ENCODE results near the gene CFAP65.

The CFAP65 gene

GRCh38 chr2:219041252-219041651 is at the start of gene CFAP65:
TSS of gene CFAP65 (minus strand) at chr2:219041516. CDS start at chr2:219039048, 2,468 bp downstream.
- peak in 43 of 56 donors; percentile 9 to 76 (median 36) for DNase-seq

- no peak for DNase-seq
Measured at GRCh38 chr2:219090436-219091299, 49.4 kb upstream of the CFAP65 start.

- no peak for DNase-seq
Measured at GRCh38 chr2:219089330-219089729, 48.0 kb upstream of the CFAP65 start.

- DNase-seq = no peak
Measured at GRCh38 chr2:219087848-219088247, 46.5 kb upstream of the CFAP65 start.

- no peak for DNase-seq
Measured at GRCh38 chr2:219087361-219087760, 46.0 kb upstream of the CFAP65 start.

GRCh38 chr2:219086196-219086595 is 44.9 kb upstream of the CFAP65 start:
- DNase-seq = no peak

GRCh38 chr2:219084791-219085190 is 43.5 kb upstream of the CFAP65 start:
- DNase-seq = no peak

- peak in 1 of 56 donors; percentile 35 for DNase-seq
Measured at GRCh38 chr2:219082332-219082958, 41.1 kb upstream of the CFAP65 start.

- no peak for DNase-seq
Measured at GRCh38 chr2:219081701-219082331, 40.5 kb upstream of the CFAP65 start.

- DNase-seq = no peak
Measured at GRCh38 chr2:219081096-219081495, 39.8 kb upstream of the CFAP65 start.

- no peak for DNase-seq
Measured at GRCh38 chr2:219079417-219079816, 38.1 kb upstream of the CFAP65 start.

- DNase-seq = no peak
Measured at GRCh38 chr2:219078951-219079350, 37.6 kb upstream of the CFAP65 start.

GRCh38 chr2:219078126-219078525 is 36.8 kb upstream of the CFAP65 start:
- DNase-seq = no peak

- DNase-seq = no peak
Measured at GRCh38 chr2:219076253-219076652, 34.9 kb upstream of the CFAP65 start.

GRCh38 chr2:219073413-219074129 is 32.3 kb upstream of the CFAP65 start:
- DNase-seq = peak in 5 of 56 donors; percentile 1 to 13 (median 3)

GRCh38 chr2:219072741-219073250 is 31.5 kb upstream of the CFAP65 start:
- DNase-seq = no peak

- DNase-seq = no peak
Measured at GRCh38 chr2:219071131-219071816, 30.0 kb upstream of the CFAP65 start.

- no peak for DNase-seq
Measured at GRCh38 chr2:219065484-219065883, 24.2 kb upstream of the CFAP65 start.

- no peak for DNase-seq
Measured at GRCh38 chr2:219062081-219062480, 20.8 kb upstream of the CFAP65 start.

Measured in amygdala (tissue), 56 donors.